SJCRH30 (cell line): Measurements from ENCODE around the gene BTLA. TPM values are rescaled to one million over a fixed set of nuclear protein-coding genes. Genes with fewer than 3 reads are reported as not detected.
A peak's percentile ranks its signal among the peaks of the same experiment; 100 is the strongest.
"Not testable (repeated sequence)": the region's sequence is repeated elsewhere in the genome, so short reads cannot be mapped to it uniquely, and the experiment has no call there.

Source experiments
- DNase-seq, 2 experiments: peaks; one replicate each; pipeline ENCODE4 v3.0.0-alpha.2; 2015 to 2020
- H3K27ac ChIP-seq: fragments of 250-450 bp; sonication (Bioruptor Pico); 2 replicates; pipeline ENCODE4 v1.5.1; 2020; ENCODE audit warnings: mild to moderate bottlenecking, moderate library complexity
- H3K27me3 ChIP-seq: fragments of 250-450 bp; sonication (Bioruptor Pico); 2 replicates; pipeline ENCODE4 v1.5.1; 2020; ENCODE audit warnings: mild to moderate bottlenecking, moderate library complexity
- H3K36me3 ChIP-seq: fragments of 250-450 bp; sonication (Bioruptor Pico); 2 replicates; pipeline ENCODE4 v1.5.1; 2020; ENCODE audit warnings: mild to moderate bottlenecking, moderate library complexity
- H3K4me1 ChIP-seq: fragments of 250-450 bp; sonication (Bioruptor Pico); 2 replicates; pipeline ENCODE4 v1.5.1; 2020; ENCODE audit warnings: mild to moderate bottlenecking, moderate library complexity
- H3K4me3 ChIP-seq: fragments of 250-450 bp; sonication (Bioruptor Pico); 2 replicates; pipeline ENCODE4 v1.5.1; 2020; ENCODE audit warnings: mild to moderate bottlenecking, moderate library complexity
- H3K9me3 ChIP-seq: fragments of 250-450 bp; sonication (Bioruptor Pico); replicated peaks from 2 replicates; pipeline ENCODE4 v1.5.1; 2020; ENCODE audit warnings: mild to moderate bottlenecking, moderate library complexity
- total RNA-seq: library from RNA; depleted of rRNA; stranded (reverse); fragments of >200 nt; shearing (Covaris generic); gene quantifications from 2 replicates; pipeline ENCODE4 v1.2.3, GENCODE V29; 2014

BTLA gene
- total RNA-seq, 1 experiment from 2014 or later, result not detected

DNA sequence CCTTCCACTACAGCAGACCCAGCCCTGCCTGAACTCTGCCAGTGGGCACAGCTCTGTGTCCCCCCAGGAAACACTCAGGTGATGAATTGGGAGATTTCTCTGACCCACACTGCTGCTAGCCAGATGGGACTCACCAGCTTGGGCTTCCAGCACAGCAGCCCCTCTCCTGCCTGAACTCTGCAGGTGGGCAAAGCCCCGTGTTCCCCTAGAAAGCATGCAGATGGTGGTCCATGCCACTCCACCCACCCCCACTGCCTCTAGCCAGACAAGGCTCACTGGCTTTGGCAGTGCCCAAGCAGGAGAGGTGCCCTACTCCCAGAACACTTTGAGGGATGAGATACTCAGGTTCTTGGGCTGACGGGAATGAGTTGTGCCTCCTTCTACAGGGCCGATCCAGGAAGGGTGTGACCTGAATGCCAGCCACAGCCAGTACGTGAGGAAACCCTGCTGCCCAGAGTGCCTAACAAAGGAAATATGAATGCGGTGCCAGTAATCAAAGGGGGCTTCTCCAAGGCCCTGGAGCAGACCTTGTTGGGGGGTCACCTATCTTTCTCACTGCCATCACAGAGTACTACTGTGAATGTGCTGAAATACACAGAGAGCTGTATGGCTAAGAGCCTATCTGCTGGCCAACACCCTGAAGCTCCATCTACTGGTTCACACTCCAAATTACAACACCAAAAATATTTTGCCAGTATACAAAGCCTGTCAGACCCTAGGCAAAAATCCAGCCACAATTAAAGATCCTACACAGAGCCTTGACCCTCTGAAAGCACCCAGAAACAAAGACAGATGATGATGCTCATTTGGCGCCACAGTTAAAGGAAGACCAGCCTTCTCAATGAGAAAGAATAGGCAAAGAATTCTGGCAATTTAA is 61.9 kb downstream of the BTLA start:
- DNase-seq, result peak in 1 of 2 experiments; percentile 34
- Histone ChIP-seq H3K27me3 (no peaks in the 10 kb centered on the region), H3K27ac (no peak overlapping the region), H3K36me3 (no peaks in the 10 kb centered on the region), H3K4me1 (no peaks in the 10 kb centered on the region), H3K4me3 (no peak overlapping the region), H3K9me3 (0 out of 2 replicates have a peak, but pooled peaks cover 2% of the 10 kb centered on the region)

GRCh38 chr3:112429960-112430359 is 69.3 kb downstream of the BTLA start:
- Histone ChIP-seq H3K27ac (no peak overlapping the region), H3K4me1 (no peaks in the 10 kb centered on the region), H3K27me3 (no peaks in the 10 kb centered on the region), H3K9me3 (no peaks in the 10 kb centered on the region), H3K4me3 (no peak overlapping the region), H3K36me3 (no peaks in the 10 kb centered on the region)
- DNase-seq, result no peak

DNA sequence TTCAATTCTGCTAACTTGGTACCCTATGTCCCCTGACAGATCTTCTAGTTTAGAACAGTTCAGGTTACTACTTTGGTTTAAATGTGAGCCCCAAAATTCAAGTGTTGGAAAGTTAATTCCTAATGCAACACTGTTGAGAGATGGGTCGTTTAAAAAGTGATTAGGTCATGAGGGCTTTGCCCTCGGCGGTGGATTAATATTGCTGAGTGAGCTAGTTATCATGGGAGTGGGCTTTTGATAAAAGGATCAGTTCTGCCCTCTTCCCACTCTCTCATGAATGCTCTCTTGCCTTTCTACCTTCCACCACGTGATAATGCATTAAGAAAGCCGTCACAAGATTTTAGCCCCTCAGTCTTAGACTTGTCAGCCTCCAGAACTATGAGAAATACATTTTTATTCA is 72.1 kb downstream of the BTLA start:
- no peak for DNase-seq
- H3K36me3 ChIP-seq, result no peaks in the 10 kb centered on the region
- no peaks in the 10 kb centered on the region for H3K4me1 ChIP-seq
- no peak overlapping the region for H3K4me3 ChIP-seq
- H3K9me3 ChIP-seq, result no peaks in the 10 kb centered on the region
- no peak overlapping the region for H3K27ac ChIP-seq
- H3K27me3 ChIP-seq, result no peaks in the 10 kb centered on the region

GRCh38 chr3:112425858-112426750 is 73.2 kb downstream of the BTLA start:
- Histone ChIP-seq H3K27ac (no peak overlapping the region), H3K27me3 (no peaks in the 10 kb centered on the region), H3K4me3 (no peak overlapping the region), H3K9me3 (no peaks in the 10 kb centered on the region), H3K36me3 (no peaks in the 10 kb centered on the region), H3K4me1 (no peaks in the 10 kb centered on the region)
- DNase-seq, result no peak

GRCh38 chr3:112425382-112425781 is 73.9 kb downstream of the BTLA start:
- Histone ChIP-seq H3K4me1 (no peaks in the 10 kb centered on the region), H3K4me3 (no peak overlapping the region), H3K27ac (no peak overlapping the region), H3K36me3 (no peaks in the 10 kb centered on the region), H3K27me3 (no peaks in the 10 kb centered on the region), H3K9me3 (no peaks in the 10 kb centered on the region)
- DNase-seq, result no peak

DNA sequence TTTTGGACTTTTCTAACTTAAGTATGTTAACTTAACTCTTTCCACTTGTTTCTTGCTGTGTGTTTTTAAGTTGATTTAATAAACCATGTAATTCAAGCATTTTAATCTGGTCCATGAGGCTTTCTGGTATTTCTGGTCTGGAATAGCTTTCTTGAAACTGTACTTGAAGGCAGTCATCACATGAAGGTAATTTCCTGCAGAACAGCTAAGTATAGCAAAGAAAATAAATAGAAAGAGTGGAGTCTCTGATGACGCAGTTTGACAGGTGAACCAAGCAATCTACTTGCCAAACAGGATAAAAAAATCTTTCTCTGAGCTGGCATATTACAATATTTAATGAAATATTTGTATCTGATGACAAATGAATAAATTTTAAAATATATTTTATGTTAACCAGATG is 74.9 kb downstream of the BTLA start:
- no peaks in the 10 kb centered on the region for H3K9me3 ChIP-seq
- H3K36me3 ChIP-seq, result no peaks in the 10 kb centered on the region
- no peaks in the 10 kb centered on the region for H3K4me1 ChIP-seq
- H3K27me3 ChIP-seq, result no peaks in the 10 kb centered on the region
- no peak overlapping the region for H3K4me3 ChIP-seq
- no peak for DNase-seq
- H3K27ac ChIP-seq, result no peak overlapping the region

DNA sequence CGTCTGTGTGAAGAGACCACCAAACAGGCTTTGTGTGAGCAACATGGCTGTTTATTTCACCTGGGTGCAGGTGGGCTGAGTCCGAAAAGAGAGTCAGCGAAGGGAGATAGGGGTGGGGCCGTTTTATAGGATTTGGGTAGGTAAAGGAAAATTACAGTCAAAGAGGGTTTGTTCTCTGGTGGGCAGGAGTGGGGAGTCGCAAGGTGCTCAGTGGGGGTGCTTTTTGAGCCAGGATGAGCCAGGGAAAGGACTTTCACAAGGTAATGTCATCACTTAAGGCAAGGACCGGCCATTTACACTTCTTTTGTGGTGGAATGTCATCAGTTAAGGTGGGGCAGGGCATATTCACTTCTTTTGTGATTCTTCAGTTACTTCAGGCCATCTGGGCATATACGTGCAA is 76.4 kb downstream of the BTLA start:
- H3K4me3 ChIP-seq, H3K36me3 ChIP-seq, H3K9me3 ChIP-seq, H3K27me3 ChIP-seq, H3K4me1 ChIP-seq, H3K27ac ChIP-seq, DNase-seq: not testable (repeated sequence)

GRCh38 chr3:112418526-112418925 is 80.7 kb downstream of the BTLA start:
- not testable (repeated sequence) for H3K27ac ChIP-seq, H3K36me3 ChIP-seq, H3K27me3 ChIP-seq, H3K9me3 ChIP-seq, DNase-seq, H3K4me1 ChIP-seq, H3K4me3 ChIP-seq

- Histone ChIP-seq H3K27ac (no peak overlapping the region), H3K4me1 (no peaks in the 10 kb centered on the region), H3K36me3 (no peaks in the 10 kb centered on the region), H3K9me3 (no peaks in the 10 kb centered on the region), H3K27me3 (no peaks in the 10 kb centered on the region), H3K4me3 (no peak overlapping the region)
- no peak for DNase-seq
Observed at GRCh38 chr3:112417696-112418318, 81.5 kb downstream of the BTLA start.

DNA sequence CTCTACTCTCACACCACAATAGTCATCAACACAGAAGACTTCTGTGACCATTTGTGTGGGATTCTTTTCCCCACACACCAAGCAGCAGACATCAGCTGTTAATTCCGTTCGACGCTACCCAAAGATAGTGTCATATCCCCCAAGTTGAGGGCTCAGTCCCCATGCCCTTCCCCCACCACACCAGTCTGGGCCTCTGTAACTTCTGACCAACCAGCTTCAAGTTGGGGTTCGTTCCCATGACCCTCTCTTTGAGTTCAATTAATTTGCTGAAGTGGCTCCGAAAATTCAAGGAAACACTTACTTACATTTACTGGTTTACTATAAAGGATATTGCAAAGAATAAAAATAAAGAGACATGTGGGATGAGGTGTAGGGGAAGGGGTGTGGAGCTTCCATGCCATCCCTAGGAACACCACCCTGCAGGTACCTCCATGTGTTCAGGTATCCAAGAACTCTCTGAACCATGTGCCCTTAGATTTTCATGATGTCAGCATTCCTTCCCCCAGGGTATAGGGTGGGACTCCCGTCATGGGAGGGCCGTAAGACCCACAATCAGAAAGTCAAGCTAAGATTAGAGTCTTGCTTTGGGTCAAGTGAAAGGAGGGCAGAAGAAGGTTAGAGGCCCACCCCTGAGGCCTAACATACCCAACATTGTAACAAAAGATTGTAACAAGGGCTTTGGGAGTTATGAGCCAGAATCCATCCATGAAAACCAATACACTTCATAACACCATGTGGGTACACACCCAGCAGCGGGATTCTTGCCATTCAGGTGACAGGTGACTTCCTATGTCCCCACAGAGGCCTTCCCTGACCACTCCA is 82.7 kb downstream of the BTLA start:
- Histone ChIP-seq H3K4me3 (no peak overlapping the region), H3K36me3 (no peaks in the 10 kb centered on the region), H3K27me3 (no peaks in the 10 kb centered on the region), H3K4me1 (no peaks in the 10 kb centered on the region), H3K9me3 (no peaks in the 10 kb centered on the region), H3K27ac (no peak overlapping the region)
- no peak for DNase-seq

- no peak for DNase-seq
- Histone ChIP-seq H3K4me1 (no peaks in the 10 kb centered on the region), H3K9me3 (no peaks in the 10 kb centered on the region), H3K4me3 (no peak overlapping the region), H3K36me3 (no peaks in the 10 kb centered on the region), H3K27me3 (no peaks in the 10 kb centered on the region), H3K27ac (no peak overlapping the region)
Observed at GRCh38 chr3:112415390-112415789, 83.9 kb downstream of the BTLA start.
